SK-N-SH treated with all-trans-retinoic acid at 6 μM for 48 hours (cell line): Measurements from ENCODE around the gene SURF2.

Experiments used
- ARNTL ChIP-seq: fragments of 450-650 bp; formaldehyde crosslinking; IDR thresholded peaks from 2 replicates; pipeline ENCODE4 v1.5.0; 2020; ENCODE audit warnings: low read depth, mild to moderate bottlenecking, moderate library complexity, borderline replicate concordance
- ESRRG ChIP-seq: fragments of 250-450 bp; sonication (Bioruptor Pico); IDR thresholded peaks from 2 replicates; pipeline ENCODE4 v1.6.1; 2021; ENCODE audit warnings: mild to moderate bottlenecking
- ZNF70 ChIP-seq: fragments of 450-650 bp; formaldehyde crosslinking; IDR thresholded peaks from 2 replicates; pipeline ENCODE4 v1.5.0; 2020; ENCODE audit warnings: mild to moderate bottlenecking, moderate library complexity

DNA sequence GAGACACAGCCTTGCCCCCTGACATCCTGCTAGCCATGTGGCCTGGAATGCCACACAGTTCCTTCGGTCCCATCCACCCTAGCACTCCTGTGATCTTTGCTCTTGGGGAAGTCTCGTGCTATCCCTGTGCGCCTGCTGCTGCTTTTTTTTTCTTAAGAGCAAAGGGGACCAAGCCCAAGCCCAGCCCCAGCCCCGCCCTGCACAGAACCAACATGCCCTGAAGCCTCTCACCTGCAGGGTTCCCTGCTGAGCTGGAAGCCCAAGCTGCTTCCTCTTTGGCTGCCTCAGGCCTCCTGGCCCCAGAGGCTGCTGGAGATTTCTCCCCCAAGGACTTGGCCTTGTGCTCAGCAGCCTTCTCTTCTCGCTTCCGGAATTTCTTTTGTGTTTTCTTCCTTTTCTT lies 22.2 kb upstream of the SURF2 start:
- TF ChIP-seq ZNF70 (CRISPR knock-in tag) (no peak), ARNTL (CRISPR knock-in tag) (no peak), ESRRG (CRISPR knock-in tag) (no peak)
